Measurements from ENCODE around the gene OR51I1.

GRCh38 chr11:5449432-5449831 is 8.1 kb upstream of the OR51I1 start:
- no peak for TF ChIP-seq CTCF (IDR thresholded peaks at IDR 0.05; ENCODE audit: insufficient read depth, low read length, poor library complexity, severe bottlenecking)
- TF ChIP-seq EZH2phosphoT487 (conservative IDR thresholded peaks at IDR 0.05; ENCODE audit: low read length) = no peak
